ENCODE measurements around the gene MIOX. TPM values are rescaled to one million over a fixed set of nuclear protein-coding genes. Genes with fewer than 3 reads are reported as not detected.
"Not testable (repeated sequence)": the region's sequence is repeated elsewhere in the genome, so short reads cannot be mapped to it uniquely, and the experiment has no call there.

MIOX gene
- total and polyA plus RNA-seq, 10 of the 15 experiments (the other 5 are each of a cell fraction or from before 2014, with no cell fraction given) = 0.10 to 0.31 TPM; not detected in 8

- TF ChIP-seq E4F1 (IDR thresholded peaks at IDR 0.05; ENCODE audit: borderline replicate concordance, partially characterized antibody) (no peak), IRF5 (IDR thresholded peaks at IDR 0.05; ENCODE audit: borderline replicate concordance) (no peak), TAF1 (IDR thresholded peaks at IDR 0.05; ENCODE audit: borderline replicate concordance, low read depth, low read length) (no peak), KDM1A (IDR thresholded peaks at IDR 0.05; ENCODE audit: borderline replicate concordance) (no peak)
Observed at GRCh38 chr22:50519151-50519550, 32.5 kb downstream of the MIOX start (continued).

- H3K4me1 ChIP-seq (ENCODE audit: control insufficient read depth, insufficient read depth, low read length); DNase-seq (ENCODE audit: low read depth, low spot score); SMC1A ChIA-PET (ENCODE audit: uncharacterized antibody, unreplicated experiment); POLR2A ChIA-PET; CTCF ChIA-PET; ATAC-seq; intact Hi-C loops (cut with micrococcal nuclease; ENCODE audit: unreplicated experiment); RAD21 ChIA-PET (ENCODE audit: unreplicated experiment); H2AFZ ChIP-seq (ENCODE audit: control insufficient read depth, low read depth, low read length); H3K4me3 ChIP-seq; H3K4me2 ChIP-seq (ENCODE audit: control insufficient read depth, insufficient read depth); H3K27me3 ChIP-seq (replicated peaks in 1 of 2; ENCODE audit: control insufficient read depth in 2 of 2, insufficient read depth in 2 of 2, low read length in 1 of 2); H3K27ac ChIP-seq (ENCODE audit: control insufficient read depth, insufficient read depth); BruUV-seq (replicated peaks); H3K9ac ChIP-seq (ENCODE audit: control insufficient read depth, insufficient read depth, low read length); H3K9me3 ChIP-seq (replicated peaks; ENCODE audit: control insufficient read depth, insufficient read depth, low read length); H4K20me1 ChIP-seq (ENCODE audit: control insufficient read depth, insufficient read depth); FAIRE-seq; in situ Hi-C loops (cut with MboI): not testable (repeated sequence)
- H3K79me2 ChIP-seq (ENCODE audit: control insufficient read depth, insufficient read depth, low read length) = peaks cover 16% of the 10 kb centered on the region
- 93% methylated on average over 8 of the region's 8 CpGs for WGBS (ENCODE audit: insufficient coverage, insufficient replicate concordance, low lambda C conversion rate, missing lambda C conversion rate)
- peaks cover 5 to 53% of the 10 kb centered on the region in 2 experiments; a peak in 3 of 4 replicates for H3K36me3 ChIP-seq (ENCODE audit: control insufficient read depth in 2 of 2, insufficient read depth in 2 of 2, low read length in 1 of 2)
Observed at GRCh38 chr22:50520184-50520583, 33.5 kb downstream of the MIOX start.
